B cell (primary cell): ENCODE measurements around the gene NBAS.

Experiments
- CTCF ChIP-seq: fragments of 200-600 bp; IDR thresholded peaks from one replicate; pipeline ENCODE4 v1.8.0; 2022; ENCODE audit warnings: antibody characterized with exemption, mild to moderate bottlenecking
- EZH2 ChIP-seq: IDR thresholded peaks from 2 replicates; pipeline ENCODE4 v1.6.1; 2012; ENCODE audit warnings: borderline replicate concordance, low read depth, mild to moderate bottlenecking, moderate library complexity, low read length; ENCODE audit not compliant: insufficient read depth, poor library complexity, severe bottlenecking

GRCh38 chr2:15472133-15472532 is 89.0 kb downstream of the NBAS start:
- TF ChIP-seq CTCF = no peak
- TF ChIP-seq EZH2 = no peak
